Kidney (tissue), 14 donors: Measurements from ENCODE around the gene GFPT2. TPM values are rescaled to one million over a fixed set of nuclear protein-coding genes. Genes with fewer than 3 reads are reported as not detected.

Source experiments
- DNase-seq, 5 donors: peaks; one replicate each; pipeline ENCODE4 v3.0.0-alpha.2; 2013 to 2020
- FAIRE-seq: peaks from 2 replicates; lab custom pipeline; 2012; peaks lifted over from hg19 to GRCh38; lab: Jason Lieb, UNC
- H3K27ac ChIP-seq, 2 donors: one replicate each; pipeline ENCODE4 v1.7.0; 2013; ENCODE audit warnings: low read depth in 2 of 2, low read length in 2 of 2, inconsistent platforms in 1 of 2
- H3K27me3 ChIP-seq: one replicate; pipeline ENCODE4 v1.7.1; 2013; ENCODE audit warnings: low read length, inconsistent platforms; ENCODE audit not compliant: control insufficient read depth, insufficient read depth
- H3K36me3 ChIP-seq, 3 donors: one replicate each; pipeline versions ENCODE4 v1.7.0 to v1.7.1; 2013; ENCODE audit warnings: low read length in 3 of 3, control low read depth in 1 of 3, inconsistent platforms in 1 of 3; ENCODE audit not compliant: insufficient read depth in 3 of 3, control insufficient read depth in 2 of 3
- H3K4me1 ChIP-seq, 3 donors: one replicate each; pipeline versions ENCODE4 v1.7.0 to v1.7.1; 2013; ENCODE audit warnings: low read length in 3 of 3, inconsistent platforms in 1 of 3, low read depth in 1 of 3; ENCODE audit not compliant: control insufficient read depth in 2 of 3, insufficient read depth in 2 of 3
- H3K4me3 ChIP-seq, 3 donors: one replicate each; pipeline versions ENCODE4 v1.7.0 to v1.8.1; 2013; ENCODE audit warnings: low read length in 3 of 3, control low read depth in 1 of 3, inconsistent platforms in 1 of 3
- H3K9ac ChIP-seq, 3 donors: one replicate each; pipeline versions ENCODE4 v1.7.0 to v1.7.1; 2013; ENCODE audit warnings: low read length in 3 of 3, control low read depth in 1 of 3, inconsistent platforms in 1 of 3
- H3K9me3 ChIP-seq, 3 donors: one replicate each; pipeline versions ENCODE4 v1.7.0 to v1.7.1; 2013; ENCODE audit warnings: low read length in 3 of 3, control low read depth in 1 of 3, inconsistent platforms in 1 of 3; ENCODE audit not compliant: control insufficient read depth in 2 of 3, insufficient read depth in 1 of 3
- CTCF ChIP-seq: IDR thresholded peaks from 3 replicates; pipeline ENCODE4 v1.5.1; 2012; ENCODE audit warnings: mild to moderate bottlenecking, moderate library complexity, borderline replicate concordance; ENCODE audit not compliant: insufficient read depth; ENCODE audit errors: extremely low read depth
- intact Hi-C: fragments of 100-400 bp; cut with DNase I; formaldehyde crosslinking; loops from one replicate; pipeline ENCODE4 v1.11.1; 2022
- polyA plus RNA-seq: library from polyadenylated mRNA; stranded (reverse); fragments of 350-450 nt; fragmentation: Illumina TruSeq; extraction: RNeasy Lipid Tissue Mini Kit (QIAGEN cat#74804); gene quantifications from one replicate; pipeline ENCODE4 v1.2.3, GENCODE V29; 2014; ENCODE audit warnings: low read depth, low replicate concordance; ENCODE audit not compliant: insufficient read depth
- total RNA-seq: library from RNA; stranded (reverse); fragmentation: NEBNext Ultra II Directional; extraction: Animal tissue kit (Norgen Biotek cat#: 25700); gene quantifications from one replicate; pipeline ENCODE4 v1.2.1, GENCODE V29; 2021
- donor health status: control.
- donor health status: control.
- donor health status: control.
- donor health status: control.
- donor health status: control.
- donor health status: DM: yes; HTN: yes; CAD: no.
- donor health status: Normal renal cell carcinoma (clear cell type).

Gene GFPT2
- total and polyA plus RNA-seq, 2 donors from 2014 or later: 2.7 to 15.9 TPM

GRCh38 chr5:180305481-180305880 lies 47.7 kb downstream of the GFPT2 start:
- intact Hi-C loops: no loop called here
- peak in 1 of 5 donors; percentile 54 for DNase-seq

GRCh38 chr5:180304431-180305375 lies 48.4 kb downstream of the GFPT2 start:
- no peak overlapping the region for H3K9ac ChIP-seq
- H3K36me3 ChIP-seq: no peaks in the 10 kb centered on the region
- no peaks in the 10 kb centered on the region for H3K4me1 ChIP-seq
- no peak overlapping the region for H3K27ac ChIP-seq
- FAIRE-seq (no peak), DNase-seq (peak in 1 of 5 donors; percentile 50)
- H3K4me3 ChIP-seq: no peak overlapping the region
- no peaks in the 10 kb centered on the region for H3K9me3 ChIP-seq
- H3K27me3 ChIP-seq: no peaks in the 10 kb centered on the region
- no peak for TF ChIP-seq CTCF
- intact Hi-C loops: no loop called here

More at GRCh38 chr5:180305481-180305880, 47.7 kb downstream of the GFPT2 start:
- H3K36me3 ChIP-seq: no peaks in the 10 kb centered on the region
- no peaks in the 10 kb centered on the region for H3K27me3 ChIP-seq
- H3K4me3 ChIP-seq: no peak overlapping the region
- no peak for TF ChIP-seq CTCF
- no peak overlapping the region for H3K27ac ChIP-seq
- FAIRE-seq: no peak
- no peaks in the 10 kb centered on the region for H3K9me3 ChIP-seq
- H3K9ac ChIP-seq: no peak overlapping the region
- H3K4me1 ChIP-seq: no peaks in the 10 kb centered on the region

- no peaks in the 10 kb centered on the region for H3K9me3 ChIP-seq
- no peaks in the 10 kb centered on the region for H3K4me1 ChIP-seq
- DNase-seq (peak in 1 of 5 donors; percentile 27), FAIRE-seq (no peak)
- no peak overlapping the region for H3K9ac ChIP-seq
- intact Hi-C loops: no loop called here
- TF ChIP-seq CTCF: no peak
- H3K27ac ChIP-seq: no peak overlapping the region
- H3K4me3 ChIP-seq: no peak overlapping the region
- no peaks in the 10 kb centered on the region for H3K36me3 ChIP-seq
- H3K27me3 ChIP-seq: no peaks in the 10 kb centered on the region
These were observed 49.2 kb downstream of the GFPT2 start for GRCh38 chr5:180304016-180304292.
